Astrocyte of the spinal cord (primary cell): ENCODE measurements around the gene PNMA6E.
"Not testable (repeated sequence)": the region's sequence is repeated elsewhere in the genome, so short reads cannot be mapped to it uniquely, and the experiment has no call there.

Experiments used
- DNase-seq: peaks from one replicate; pipeline ENCODE4 v3.0.0; 2011; ENCODE audit warnings: low read depth, low spot score
- H3K4me3 ChIP-seq: 2 replicates; pipeline ENCODE4 v1.5.1; 2011; ENCODE audit warnings: low read depth, mild to moderate bottlenecking, low read length, moderate library complexity
- in situ Hi-C: cut with HindIII; loops from 2 replicates; pipeline ENCODE4 v1.10.0; 2017; ENCODE audit warnings: low sequenced_read_pairs
- TF ChIP-seq, protein P1 (sequence below): IDR thresholded peaks from 2 replicates; pipeline ENCODE4 v1.5.1; 2012; ENCODE audit warnings: low read depth, mild to moderate bottlenecking, low read length, inconsistent platforms

PNMA6E gene

DNA sequence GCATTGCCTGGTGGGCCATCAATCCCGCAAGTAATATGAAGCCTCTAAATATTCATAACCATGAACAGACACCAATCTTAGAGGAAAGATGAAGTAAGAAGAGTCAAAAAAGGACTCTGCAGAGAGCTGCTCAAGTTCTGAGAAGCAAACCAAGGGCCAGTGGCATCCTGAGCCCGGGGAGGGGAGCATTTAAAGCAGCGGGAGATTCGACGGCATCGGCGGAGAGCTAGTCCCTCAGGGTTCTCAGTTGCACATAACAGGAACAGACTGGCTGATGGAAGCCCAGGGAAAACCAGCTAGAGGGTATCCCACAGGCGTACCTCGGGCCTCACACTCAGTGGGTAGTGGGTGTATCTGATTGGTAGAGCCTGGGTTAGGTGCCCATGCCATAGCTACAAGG, 4.9 kb upstream of the PNMA6E start:
- in situ Hi-C loops, result no loop called here
- H3K4me3 ChIP-seq, result no peak overlapping the region
- DNase-seq, result no peak
- TF ChIP-seq, protein P1, sequence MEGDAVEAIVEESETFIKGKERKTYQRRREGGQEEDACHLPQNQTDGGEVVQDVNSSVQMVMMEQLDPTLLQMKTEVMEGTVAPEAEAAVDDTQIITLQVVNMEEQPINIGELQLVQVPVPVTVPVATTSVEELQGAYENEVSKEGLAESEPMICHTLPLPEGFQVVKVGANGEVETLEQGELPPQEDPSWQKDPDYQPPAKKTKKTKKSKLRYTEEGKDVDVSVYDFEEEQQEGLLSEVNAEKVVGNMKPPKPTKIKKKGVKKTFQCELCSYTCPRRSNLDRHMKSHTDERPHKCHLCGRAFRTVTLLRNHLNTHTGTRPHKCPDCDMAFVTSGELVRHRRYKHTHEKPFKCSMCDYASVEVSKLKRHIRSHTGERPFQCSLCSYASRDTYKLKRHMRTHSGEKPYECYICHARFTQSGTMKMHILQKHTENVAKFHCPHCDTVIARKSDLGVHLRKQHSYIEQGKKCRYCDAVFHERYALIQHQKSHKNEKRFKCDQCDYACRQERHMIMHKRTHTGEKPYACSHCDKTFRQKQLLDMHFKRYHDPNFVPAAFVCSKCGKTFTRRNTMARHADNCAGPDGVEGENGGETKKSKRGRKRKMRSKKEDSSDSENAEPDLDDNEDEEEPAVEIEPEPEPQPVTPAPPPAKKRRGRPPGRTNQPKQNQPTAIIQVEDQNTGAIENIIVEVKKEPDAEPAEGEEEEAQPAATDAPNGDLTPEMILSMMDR, result no peak

DNA sequence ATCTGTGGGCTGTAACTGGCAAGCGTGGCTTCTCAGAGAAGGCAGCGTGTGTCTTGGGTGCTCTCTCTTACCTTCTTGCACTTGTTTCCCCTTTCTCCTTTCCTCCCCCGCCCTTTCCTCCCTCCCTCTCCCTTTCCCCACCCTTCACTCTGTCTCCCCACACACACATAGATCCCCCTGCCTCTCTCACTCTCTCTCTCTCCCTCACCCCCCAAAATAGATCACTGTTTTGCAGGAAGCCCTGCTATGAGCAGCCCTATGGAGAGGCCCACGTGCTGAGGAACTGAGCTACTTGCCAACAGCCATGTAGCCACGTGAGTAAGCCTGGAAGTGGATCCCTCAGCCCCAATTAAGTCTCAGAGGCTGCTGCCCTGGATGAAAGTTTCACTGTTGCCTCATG, 4.3 kb upstream of the PNMA6E start:
- in situ Hi-C loops, result no loop called here
- DNase-seq, result no peak
- no peak overlapping the region for H3K4me3 ChIP-seq
- TF ChIP-seq, protein P1, result no peak

DNA sequence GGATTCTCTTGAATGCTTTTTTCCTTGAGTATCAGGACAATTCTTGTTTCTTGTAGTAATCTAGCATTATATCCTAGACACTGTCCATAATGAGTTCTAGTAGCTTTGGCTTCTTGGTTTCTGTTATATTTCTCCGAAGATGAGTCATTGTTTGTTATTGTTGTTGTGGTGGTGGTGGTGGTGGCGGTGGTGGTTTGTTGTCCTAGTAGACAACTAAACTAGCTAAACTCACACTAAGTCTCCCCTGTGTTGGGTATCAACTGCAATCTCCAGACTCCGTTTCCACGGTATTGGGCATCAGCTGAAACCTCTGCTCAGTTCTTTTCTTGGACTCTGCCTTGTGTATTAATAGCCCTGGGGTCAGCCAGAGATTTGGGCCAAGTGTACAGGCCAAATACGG, 3.2 kb upstream of the PNMA6E start:
- DNase-seq, in situ Hi-C loops, H3K4me3 ChIP-seq: not testable (repeated sequence)

DNA sequence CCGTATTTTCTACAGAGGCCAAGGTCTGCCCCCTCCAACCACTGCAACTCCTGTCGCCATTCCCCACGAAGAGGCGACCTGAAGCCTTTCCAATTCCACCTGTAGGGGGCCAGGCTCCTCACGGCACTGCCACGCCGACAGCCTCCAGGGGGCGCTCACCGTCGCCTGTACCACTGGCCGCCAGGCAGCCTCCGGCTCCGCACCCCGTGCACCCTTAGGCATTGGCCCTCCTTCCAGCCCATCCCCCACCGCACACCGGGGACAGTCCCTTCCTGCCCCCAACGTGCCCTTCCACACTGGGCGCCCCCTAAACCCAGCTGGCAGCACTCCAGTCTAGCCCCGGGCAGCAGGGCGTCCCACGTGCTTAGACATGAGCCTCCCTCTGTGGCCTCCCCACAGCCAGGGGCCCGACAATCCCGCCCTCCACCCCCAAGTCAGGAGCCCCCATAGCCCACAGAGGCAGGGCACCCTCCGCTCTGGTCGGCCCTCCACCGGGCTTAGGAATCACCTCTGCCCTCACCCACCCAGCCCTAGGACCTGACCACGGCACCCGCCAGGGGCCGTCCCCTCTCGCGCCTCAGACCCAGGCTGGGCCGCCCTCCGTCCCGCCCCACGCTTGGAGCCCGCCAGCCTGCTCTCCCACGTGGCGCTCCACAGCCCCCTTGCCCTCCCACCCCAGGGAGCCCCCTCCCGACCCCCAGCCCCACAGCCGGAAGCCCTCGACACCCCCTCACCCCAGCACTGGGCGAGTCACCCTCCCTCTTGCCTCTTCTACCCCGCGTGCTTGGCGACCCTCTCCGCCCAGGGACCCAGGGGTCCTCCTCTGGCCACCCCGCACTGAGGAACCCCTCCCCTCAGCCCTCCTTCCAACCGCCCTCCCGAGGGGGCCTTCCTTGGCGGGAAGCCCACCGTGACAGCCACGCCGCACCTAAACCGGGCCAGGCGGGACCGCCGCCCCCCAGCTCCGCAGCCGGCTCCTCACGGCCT, 711 bp downstream of the PNMA6E start:
- TF ChIP-seq, protein P1, result peak; percentile 58
- in situ Hi-C loops, result no loop called here
- H3K4me3 ChIP-seq, result no peak overlapping the region
- no peak for DNase-seq

DNA sequence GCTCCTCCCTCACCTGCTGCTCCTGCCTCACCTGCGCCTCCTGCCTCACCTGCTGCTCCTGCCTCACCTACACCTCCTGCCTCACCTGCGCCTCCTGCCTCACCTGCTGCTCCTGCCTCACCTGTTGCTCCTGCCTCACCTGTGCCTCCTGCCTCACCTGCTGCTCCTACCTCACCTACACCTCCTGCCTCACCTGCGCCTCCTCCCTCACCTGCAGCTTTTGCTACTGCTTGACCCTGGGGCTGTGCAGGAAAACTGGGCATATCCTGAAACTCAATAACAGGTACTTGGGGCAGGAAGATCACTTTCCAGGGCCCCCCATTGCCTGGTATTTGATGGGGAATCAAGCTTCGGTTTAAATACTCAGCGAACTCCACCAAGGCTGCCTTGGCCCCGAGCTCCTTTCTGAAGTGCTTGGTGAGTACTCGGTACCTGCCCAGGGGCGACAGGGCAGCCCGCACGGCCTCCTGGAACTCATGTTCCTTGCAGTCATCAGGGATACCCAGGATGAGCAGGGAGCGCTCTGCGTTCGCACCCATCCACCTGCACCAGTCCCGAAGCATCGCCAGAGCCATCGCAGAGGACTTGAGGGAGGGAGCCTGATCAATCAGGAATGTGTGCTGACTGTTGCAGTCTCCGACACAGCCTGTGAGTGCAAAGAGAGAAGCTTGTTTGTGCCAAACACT, 2.7 kb downstream of the PNMA6E start:
- DNase-seq, result no peak
- H3K4me3 ChIP-seq, result no peak overlapping the region
- in situ Hi-C loops, result no loop called here
- TF ChIP-seq, protein P1, result no peak

DNA sequence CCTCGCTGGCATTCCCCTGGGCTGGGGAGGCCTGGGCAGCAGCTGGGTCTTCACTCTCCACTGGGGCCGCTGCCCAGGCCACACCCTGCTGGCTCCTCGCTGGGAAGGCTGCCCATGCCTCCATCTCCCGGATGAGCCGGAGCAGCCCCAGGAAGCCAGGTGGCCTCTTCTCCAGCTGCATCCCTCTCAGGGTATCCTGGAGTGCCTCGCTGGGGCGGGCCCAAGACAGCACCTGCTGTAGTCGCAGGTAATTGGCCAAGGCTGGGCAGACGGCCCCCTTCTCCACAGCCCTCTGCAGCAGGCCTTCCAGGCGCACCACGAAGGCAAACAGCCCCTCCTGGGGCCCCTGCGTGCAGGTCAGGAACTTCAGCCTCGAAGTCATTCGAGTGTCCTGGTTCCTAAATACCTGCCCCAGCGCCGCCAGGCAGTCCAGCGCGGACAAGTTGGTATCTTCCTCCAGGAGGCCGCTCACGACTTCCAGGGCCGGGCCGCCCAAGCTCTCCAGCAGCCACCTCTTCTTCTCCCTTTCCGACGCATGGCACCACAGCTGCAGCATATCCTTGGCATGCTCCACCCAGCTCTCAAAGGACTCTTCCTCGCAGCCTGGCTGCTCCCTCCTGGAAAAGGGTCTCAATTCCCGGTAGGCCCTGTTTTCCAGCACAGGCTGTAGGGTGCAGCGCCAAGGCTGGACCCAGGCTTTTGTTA, 3.7 kb downstream of the PNMA6E start:
- H3K4me3 ChIP-seq, result no peak overlapping the region
- TF ChIP-seq, protein P1, result no peak
- in situ Hi-C loops, result no loop called here
- no peak for DNase-seq
